Measurements from ENCODE around the gene ULK3.

ULK3 gene

GRCh38 chr15:74821091-74821789 is 21.7 kb downstream of the ULK3 start:
- Histone ChIP-seq H2AFZ (ENCODE audit: low read depth, low read length) (no peak overlapping the region), H3K9me3 (ENCODE audit: low read length) (no peaks in the 10 kb centered on the region), H3K4me1 (ENCODE audit: insufficient read depth, low read length) (peaks cover 12% of the 10 kb centered on the region), H3K27me3 (ENCODE audit: insufficient read depth, low read length) (peaks cover 40% of the 10 kb centered on the region), H3K4me3 (ENCODE audit: low read length) (no peak overlapping the region), H3K36me3 (ENCODE audit: insufficient read depth, low read length) (no peaks in the 10 kb centered on the region)

- peaks cover 28% of the 10 kb centered on the region for H3K27me3 ChIP-seq (ENCODE audit: insufficient read depth, low read length)
- H3K36me3 ChIP-seq (ENCODE audit: insufficient read depth, low read length) = no peaks in the 10 kb centered on the region
- no peak overlapping the region for H3K4me3 ChIP-seq (ENCODE audit: low read length)
Measured at GRCh38 chr15:74820056-74820455, 22.9 kb downstream of the ULK3 start.

GRCh38 chr15:74817370-74817737 is 25.6 kb downstream of the ULK3 start:
- H2AFZ ChIP-seq (ENCODE audit: low read depth, low read length) = no peak overlapping the region
- H3K27me3 ChIP-seq (ENCODE audit: insufficient read depth, low read length) = peaks cover 7% of the 10 kb centered on the region
- peaks cover 12% of the 10 kb centered on the region for H3K4me1 ChIP-seq (ENCODE audit: insufficient read depth, low read length)
- no peaks in the 10 kb centered on the region for H3K9me3 ChIP-seq (ENCODE audit: low read length)
- no peak overlapping the region for H3K4me3 ChIP-seq (ENCODE audit: low read length)
- H3K36me3 ChIP-seq (ENCODE audit: insufficient read depth, low read length) = no peaks in the 10 kb centered on the region

More at GRCh38 chr15:74820056-74820455, 22.9 kb downstream of the ULK3 start:
- Histone ChIP-seq H2AFZ (ENCODE audit: low read depth, low read length) (no peak overlapping the region), H3K9me3 (ENCODE audit: low read length) (no peaks in the 10 kb centered on the region), H3K4me1 (ENCODE audit: insufficient read depth, low read length) (peaks cover 12% of the 10 kb centered on the region)

GRCh38 chr15:74816624-74817369 is 26.2 kb downstream of the ULK3 start:
- H3K4me1 ChIP-seq (ENCODE audit: insufficient read depth, low read length) = peaks cover 12% of the 10 kb centered on the region
- no peak overlapping the region for H3K4me3 ChIP-seq (ENCODE audit: low read length)
- H3K36me3 ChIP-seq (ENCODE audit: insufficient read depth, low read length) = no peaks in the 10 kb centered on the region
- no peak overlapping the region for H2AFZ ChIP-seq (ENCODE audit: low read depth, low read length)
- no peaks in the 10 kb centered on the region for H3K9me3 ChIP-seq (ENCODE audit: low read length)
- H3K27me3 ChIP-seq (ENCODE audit: insufficient read depth, low read length) = peaks cover 5% of the 10 kb centered on the region

- H3K9me3 ChIP-seq (ENCODE audit: low read length) = no peaks in the 10 kb centered on the region
- no peak overlapping the region for H3K4me3 ChIP-seq (ENCODE audit: low read length)
- peaks cover 3% of the 10 kb centered on the region for H3K27me3 ChIP-seq (ENCODE audit: insufficient read depth, low read length)
- H3K4me1 ChIP-seq (ENCODE audit: insufficient read depth, low read length) = peaks cover 4% of the 10 kb centered on the region
- no peaks in the 10 kb centered on the region for H3K36me3 ChIP-seq (ENCODE audit: insufficient read depth, low read length)
- H2AFZ ChIP-seq (ENCODE audit: low read depth, low read length) = no peak overlapping the region
Measured at GRCh38 chr15:74815961-74816360, 27.0 kb downstream of the ULK3 start.

- H3K9me3 ChIP-seq (ENCODE audit: low read length) = no peaks in the 10 kb centered on the region
- H3K4me3 ChIP-seq (ENCODE audit: low read length) = no peak overlapping the region
- no peaks in the 10 kb centered on the region for H3K36me3 ChIP-seq (ENCODE audit: insufficient read depth, low read length)
- H3K27me3 ChIP-seq (ENCODE audit: insufficient read depth, low read length) = peaks cover 3% of the 10 kb centered on the region
- H2AFZ ChIP-seq (ENCODE audit: low read depth, low read length) = no peak overlapping the region
- no peaks in the 10 kb centered on the region for H3K4me1 ChIP-seq (ENCODE audit: insufficient read depth, low read length)
Measured at GRCh38 chr15:74815121-74815934, 27.6 kb downstream of the ULK3 start.

- no peaks in the 10 kb centered on the region for H3K36me3 ChIP-seq (ENCODE audit: insufficient read depth, low read length)
- no peak within 1 kb of the TSS for H3K4me3 ChIP-seq (ENCODE audit: low read length)
- H2AFZ ChIP-seq (ENCODE audit: low read depth, low read length) = no peak within 1 kb of the TSS
- no peaks in the 10 kb centered on the region for H3K9me3 ChIP-seq (ENCODE audit: low read length)
- H3K27me3 ChIP-seq (ENCODE audit: insufficient read depth, low read length) = no peaks in the 10 kb centered on the region
- no peaks in the 10 kb centered on the region for H3K4me1 ChIP-seq (ENCODE audit: insufficient read depth, low read length)
Measured at GRCh38 chr15:74812533-74812932, 30.4 kb downstream of the ULK3 start, which contains the start of gene LMAN1L. Gene LMAN1L (plus strand): TSS chr15:74812835. CDS start chr15:74812855, 20 bp downstream.

- Histone ChIP-seq H2AFZ (ENCODE audit: low read depth, low read length) (no peak overlapping the region), H3K36me3 (ENCODE audit: insufficient read depth, low read length) (no peaks in the 10 kb centered on the region), H3K4me3 (ENCODE audit: low read length) (no peak overlapping the region), H3K4me1 (ENCODE audit: insufficient read depth, low read length) (no peaks in the 10 kb centered on the region), H3K27me3 (ENCODE audit: insufficient read depth, low read length) (no peaks in the 10 kb centered on the region), H3K9me3 (ENCODE audit: low read length) (no peaks in the 10 kb centered on the region)
Measured at GRCh38 chr15:74809956-74810355, 33.0 kb downstream of the ULK3 start.

GRCh38 chr15:74809242-74809641 is 33.7 kb downstream of the ULK3 start:
- Histone ChIP-seq H3K27me3 (ENCODE audit: insufficient read depth, low read length) (no peaks in the 10 kb centered on the region), H3K9me3 (ENCODE audit: low read length) (no peaks in the 10 kb centered on the region), H2AFZ (ENCODE audit: low read depth, low read length) (no peak overlapping the region), H3K36me3 (ENCODE audit: insufficient read depth, low read length) (peaks cover 2% of the 10 kb centered on the region), H3K4me3 (ENCODE audit: low read length) (no peak overlapping the region), H3K4me1 (ENCODE audit: insufficient read depth, low read length) (no peaks in the 10 kb centered on the region)

- Histone ChIP-seq H2AFZ (ENCODE audit: low read depth, low read length) (no peak overlapping the region), H3K4me3 (ENCODE audit: low read length) (no peak overlapping the region), H3K4me1 (ENCODE audit: insufficient read depth, low read length) (no peaks in the 10 kb centered on the region)
Measured at GRCh38 chr15:74808840-74809229, 34.1 kb downstream of the ULK3 start.

GRCh38 chr15:74808078-74808839 is 34.7 kb downstream of the ULK3 start:
- H3K9me3 ChIP-seq (ENCODE audit: low read length) = no peaks in the 10 kb centered on the region

More at GRCh38 chr15:74808840-74809229, 34.1 kb downstream of the ULK3 start:
- Histone ChIP-seq H3K27me3 (ENCODE audit: insufficient read depth, low read length) (no peaks in the 10 kb centered on the region), H3K36me3 (ENCODE audit: insufficient read depth, low read length) (peaks cover 6% of the 10 kb centered on the region), H3K9me3 (ENCODE audit: low read length) (no peaks in the 10 kb centered on the region)

GRCh38 chr15:74807282-74807681 is 35.7 kb downstream of the ULK3 start:
- Histone ChIP-seq H3K27me3 (ENCODE audit: insufficient read depth, low read length) (no peaks in the 10 kb centered on the region), H3K4me1 (ENCODE audit: insufficient read depth, low read length) (no peaks in the 10 kb centered on the region), H3K4me3 (ENCODE audit: low read length) (no peak overlapping the region), H3K9me3 (ENCODE audit: low read length) (no peaks in the 10 kb centered on the region), H2AFZ (ENCODE audit: low read depth, low read length) (no peak overlapping the region), H3K36me3 (ENCODE audit: insufficient read depth, low read length) (peaks cover 17% of the 10 kb centered on the region)

More at GRCh38 chr15:74808078-74808839, 34.7 kb downstream of the ULK3 start:
- Histone ChIP-seq H2AFZ (ENCODE audit: low read depth, low read length) (no peak overlapping the region), H3K27me3 (ENCODE audit: insufficient read depth, low read length) (no peaks in the 10 kb centered on the region), H3K36me3 (ENCODE audit: insufficient read depth, low read length) (peaks cover 12% of the 10 kb centered on the region), H3K4me3 (ENCODE audit: low read length) (no peak overlapping the region), H3K4me1 (ENCODE audit: insufficient read depth, low read length) (no peaks in the 10 kb centered on the region)
